Frontal cortex (tissue), 4 donors: ENCODE results near the gene PCDHA10. TPM values are rescaled to one million over a fixed set of nuclear protein-coding genes. Genes with fewer than 3 reads are reported as not detected.
A peak's percentile ranks its signal among the peaks of the same experiment; 100 is the strongest.
"Not testable (repeated sequence)": the region's sequence is repeated elsewhere in the genome, so short reads cannot be mapped to it uniquely, and the experiment has no call there.

Experiments used
- DNase-seq, 2 donors: peaks; one replicate each; pipeline ENCODE4 v3.0.0; 2012; ENCODE audit warnings: low spot score in 2 of 2
- FAIRE-seq: peaks from 2 replicates; lab custom pipeline; 2012; peaks lifted over from hg19 to GRCh38; lab: Jason Lieb, UNC
- total RNA-seq: library from RNA; depleted of rRNA; stranded (reverse); fragments of >200 nt; gene quantifications from one replicate; pipeline ENCODE4 v1.2.3, GENCODE V29; 2014
- donor health status: control.
- donor health status: control.
- donor health status: control.

The PCDHA10 gene, protein sequence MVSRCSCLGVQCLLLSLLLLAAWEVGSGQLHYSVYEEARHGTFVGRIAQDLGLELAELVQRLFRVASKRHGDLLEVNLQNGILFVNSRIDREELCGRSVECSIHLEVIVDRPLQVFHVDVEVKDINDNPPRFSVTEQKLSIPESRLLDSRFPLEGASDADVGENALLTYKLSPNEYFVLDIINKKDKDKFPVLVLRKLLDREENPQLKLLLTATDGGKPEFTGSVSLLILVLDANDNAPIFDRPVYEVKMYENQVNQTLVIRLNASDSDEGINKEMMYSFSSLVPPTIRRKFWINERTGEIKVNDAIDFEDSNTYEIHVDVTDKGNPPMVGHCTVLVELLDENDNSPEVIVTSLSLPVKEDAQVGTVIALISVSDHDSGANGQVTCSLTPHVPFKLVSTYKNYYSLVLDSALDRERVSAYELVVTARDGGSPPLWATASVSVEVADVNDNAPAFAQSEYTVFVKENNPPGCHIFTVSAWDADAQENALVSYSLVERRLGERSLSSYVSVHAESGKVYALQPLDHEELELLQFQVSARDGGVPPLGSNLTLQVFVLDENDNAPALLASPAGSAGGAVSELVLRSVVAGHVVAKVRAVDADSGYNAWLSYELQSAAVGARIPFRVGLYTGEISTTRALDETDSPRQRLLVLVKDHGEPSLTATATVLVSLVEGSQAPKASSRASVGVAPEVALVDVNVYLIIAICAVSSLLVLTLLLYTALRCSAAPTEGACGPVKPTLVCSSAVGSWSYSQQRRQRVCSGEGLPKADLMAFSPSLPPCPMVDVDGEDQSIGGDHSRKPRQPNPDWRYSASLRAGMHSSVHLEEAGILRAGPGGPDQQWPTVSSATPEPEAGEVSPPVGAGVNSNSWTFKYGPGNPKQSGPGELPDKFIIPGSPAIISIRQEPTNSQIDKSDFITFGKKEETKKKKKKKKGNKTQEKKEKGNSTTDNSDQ
- 10.6 TPM for total RNA-seq

- DNase-seq (no peak), FAIRE-seq (no peak)
Observed at GRCh38 chr5:140855772-140856674, at the start of gene PCDHA10. TSS of gene PCDHA10 (plus strand) at chr5:140855897. CDS start at chr5:140856049, 152 bp downstream.

DNA sequence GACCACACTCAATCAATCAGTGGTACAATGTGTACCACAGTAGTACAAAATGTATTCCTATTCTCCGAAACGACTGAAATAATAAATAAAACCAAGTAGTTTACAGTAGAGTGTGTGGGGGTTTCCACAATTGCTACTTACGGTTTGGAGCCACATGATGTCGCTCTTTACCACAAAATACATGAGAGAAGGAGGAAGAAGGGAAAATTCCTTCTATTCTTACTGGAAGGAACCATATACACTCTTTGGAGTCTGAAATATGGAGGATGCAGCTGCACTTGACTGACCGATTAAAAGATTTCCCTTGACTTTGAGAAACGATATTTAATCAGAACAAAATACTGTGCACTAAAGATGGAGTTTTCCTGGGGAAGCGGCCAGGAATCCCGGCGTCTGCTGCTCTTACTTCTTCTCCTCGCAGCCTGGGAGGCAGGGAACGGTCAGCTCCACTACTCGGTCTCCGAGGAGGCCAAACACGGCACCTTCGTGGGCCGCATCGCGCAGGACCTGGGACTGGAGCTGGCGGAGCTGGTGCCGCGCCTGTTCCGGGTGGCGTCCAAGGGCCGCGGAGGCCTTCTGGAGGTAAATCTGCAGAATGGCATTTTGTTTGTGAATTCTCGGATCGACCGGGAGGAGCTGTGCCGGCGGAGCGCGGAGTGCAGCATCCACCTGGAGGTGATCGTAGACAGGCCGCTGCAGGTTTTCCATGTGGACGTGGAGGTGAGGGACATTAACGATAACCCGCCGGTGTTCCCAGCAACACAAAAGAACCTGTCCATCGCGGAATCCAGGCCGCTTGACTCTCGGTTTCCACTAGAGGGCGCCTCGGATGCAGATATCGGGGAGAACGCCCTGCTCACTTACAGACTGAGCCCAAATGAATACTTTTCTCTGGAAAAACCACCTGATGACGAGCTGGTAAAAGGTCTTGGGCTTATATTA lies 48.6 kb upstream of the PCDHA10 start, which contains the start of gene PCDHA4:
Gene PCDHA4, plus strand, starts transcription at position 235 of the 942 bp plus-strand sequence.
- no peak for FAIRE-seq
- no peak for DNase-seq

DNA sequence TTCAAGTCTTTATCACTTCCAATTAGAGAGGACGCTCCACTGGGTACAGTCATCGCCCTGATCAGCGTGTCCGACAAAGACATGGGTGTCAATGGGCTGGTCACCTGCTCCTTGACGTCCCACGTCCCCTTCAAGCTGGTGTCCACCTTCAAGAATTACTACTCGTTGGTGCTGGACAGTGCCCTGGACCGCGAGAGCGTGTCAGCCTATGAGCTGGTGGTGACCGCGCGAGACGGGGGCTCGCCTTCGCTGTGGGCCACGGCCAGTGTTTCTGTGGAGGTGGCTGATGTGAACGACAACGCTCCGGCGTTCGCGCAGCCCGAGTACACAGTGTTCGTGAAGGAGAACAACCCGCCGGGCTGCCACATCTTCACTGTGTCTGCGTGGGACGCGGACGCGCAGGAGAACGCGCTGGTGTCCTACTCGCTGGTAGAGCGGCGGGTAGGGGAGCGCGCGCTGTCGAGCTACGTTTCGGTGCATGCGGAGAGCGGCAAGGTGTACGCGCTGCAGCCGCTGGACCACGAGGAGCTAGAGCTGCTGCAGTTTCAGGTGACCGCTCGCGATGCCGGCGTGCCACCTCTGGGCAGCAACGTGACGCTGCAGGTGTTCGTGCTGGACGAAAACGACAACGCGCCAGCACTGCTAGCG lies 47.3 kb upstream of the PCDHA10 start:
- not testable (repeated sequence) for DNase-seq, FAIRE-seq

- FAIRE-seq (no peak), DNase-seq (no peak)
Observed at GRCh38 chr5:140808889-140809291, 46.8 kb upstream of the PCDHA10 start.

DNA sequence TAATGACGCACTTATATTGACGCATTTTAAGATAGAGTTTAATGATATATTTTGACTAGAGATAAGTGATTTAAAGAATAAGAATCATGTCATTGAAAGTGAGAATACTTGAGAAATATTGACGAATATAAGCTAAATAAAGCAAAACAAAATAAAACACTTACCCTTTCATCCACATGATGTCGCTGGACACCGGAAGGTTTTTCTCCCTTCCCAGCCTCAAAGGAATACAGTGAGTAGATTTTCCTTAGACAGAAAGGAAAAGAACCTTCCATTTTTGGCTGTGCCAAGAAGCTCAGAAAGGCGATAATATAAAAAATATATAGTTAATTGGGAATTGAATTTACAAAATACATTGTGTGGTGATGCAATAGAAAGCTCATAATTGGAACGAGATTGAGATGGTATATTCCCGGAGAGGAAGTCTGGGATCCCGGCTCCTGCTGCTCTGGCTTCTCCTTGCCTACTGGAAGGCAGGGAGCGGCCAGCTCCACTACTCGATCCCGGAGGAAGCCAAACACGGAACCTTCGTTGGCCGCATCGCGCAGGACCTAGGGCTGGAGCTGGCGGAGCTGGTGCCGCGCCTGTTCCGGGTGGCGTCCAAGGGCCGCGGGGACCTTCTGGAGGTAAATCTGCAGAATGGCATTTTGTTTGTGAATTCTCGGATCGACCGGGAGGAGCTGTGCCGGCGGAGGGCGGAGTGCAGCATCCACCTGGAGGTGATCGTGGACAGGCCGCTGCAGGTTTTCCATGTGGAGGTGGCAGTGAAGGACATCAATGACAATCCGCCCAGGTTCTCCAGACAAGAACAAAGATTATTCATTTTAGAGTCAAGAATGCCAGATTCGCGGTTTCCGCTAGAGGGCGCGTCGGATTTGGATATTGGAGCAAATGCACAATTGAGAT lies 34.1 kb upstream of the PCDHA10 start, which contains the start of gene PCDHA5:
Gene PCDHA5, plus strand, starts transcription at position 239 of the 906 bp plus-strand sequence.
- DNase-seq (no peak), FAIRE-seq (no peak)

DNA sequence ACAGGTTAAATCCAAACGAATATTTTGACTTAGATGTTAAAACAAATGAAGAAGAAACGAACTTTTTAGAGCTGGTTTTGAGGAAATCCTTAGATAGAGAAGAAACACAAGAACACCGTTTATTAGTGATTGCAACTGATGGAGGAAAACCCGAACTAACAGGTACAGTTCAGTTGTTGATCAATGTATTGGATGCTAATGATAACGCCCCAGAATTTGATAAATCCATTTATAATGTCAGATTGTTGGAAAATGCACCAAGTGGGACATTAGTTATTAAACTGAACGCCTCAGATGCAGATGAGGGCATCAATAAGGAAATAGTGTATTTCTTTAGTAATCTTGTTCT lies 33.4 kb upstream of the PCDHA10 start:
- no peak for DNase-seq
- FAIRE-seq, result no peak

DNA sequence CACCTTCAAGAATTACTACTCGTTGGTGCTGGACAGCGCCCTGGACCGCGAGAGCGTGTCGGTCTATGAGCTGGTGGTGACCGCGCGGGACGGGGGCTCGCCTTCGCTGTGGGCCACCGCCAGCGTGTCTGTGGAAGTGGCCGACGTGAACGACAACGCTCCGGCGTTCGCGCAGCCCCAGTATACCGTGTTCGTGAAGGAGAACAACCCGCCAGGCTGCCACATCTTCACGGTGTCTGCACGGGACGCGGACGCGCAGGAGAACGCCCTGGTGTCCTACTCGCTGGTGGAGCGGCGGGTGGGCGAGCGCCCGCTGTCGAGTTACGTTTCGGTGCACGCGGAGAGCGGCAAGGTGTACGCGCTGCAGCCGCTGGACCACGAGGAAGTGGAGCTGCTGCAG lies 32.7 kb upstream of the PCDHA10 start:
- FAIRE-seq, DNase-seq: not testable (repeated sequence)

GRCh38 chr5:140823475-140823874 lies 32.2 kb upstream of the PCDHA10 start:
- FAIRE-seq, result no peak
- no peak for DNase-seq

DNA sequence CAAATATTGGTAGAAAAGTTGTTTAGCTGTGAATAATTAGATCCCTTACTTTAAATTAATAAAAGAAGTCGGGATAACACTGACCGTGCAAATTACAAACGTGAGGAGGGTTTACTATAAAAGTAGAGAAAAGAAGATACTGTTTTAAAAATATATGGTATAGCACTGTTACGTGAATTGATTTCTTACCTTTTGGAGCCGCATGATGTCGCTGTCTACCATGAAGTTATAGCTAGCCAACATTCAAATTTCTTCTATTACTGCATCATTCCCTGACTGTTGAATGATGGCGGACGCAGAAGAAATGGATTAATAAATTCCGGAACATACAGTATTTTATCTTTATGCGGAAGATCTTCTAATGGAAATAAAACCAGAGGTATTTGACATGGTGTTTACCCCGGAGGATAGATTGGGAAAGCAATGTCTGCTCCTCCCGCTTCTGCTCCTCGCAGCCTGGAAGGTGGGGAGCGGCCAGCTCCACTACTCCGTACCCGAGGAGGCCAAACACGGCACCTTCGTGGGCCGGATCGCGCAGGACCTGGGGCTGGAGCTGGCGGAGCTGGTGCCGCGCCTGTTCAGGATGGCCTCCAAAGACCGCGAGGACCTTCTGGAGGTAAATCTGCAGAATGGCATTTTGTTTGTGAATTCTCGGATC lies 27.9 kb upstream of the PCDHA10 start, which contains the start of gene PCDHA6:
Gene PCDHA6, plus strand, starts transcription at position 257 of the 658 bp plus-strand sequence. Its CDS starts 132 bp downstream, at position 389.
- DNase-seq, result no peak
- FAIRE-seq, result no peak

DNA sequence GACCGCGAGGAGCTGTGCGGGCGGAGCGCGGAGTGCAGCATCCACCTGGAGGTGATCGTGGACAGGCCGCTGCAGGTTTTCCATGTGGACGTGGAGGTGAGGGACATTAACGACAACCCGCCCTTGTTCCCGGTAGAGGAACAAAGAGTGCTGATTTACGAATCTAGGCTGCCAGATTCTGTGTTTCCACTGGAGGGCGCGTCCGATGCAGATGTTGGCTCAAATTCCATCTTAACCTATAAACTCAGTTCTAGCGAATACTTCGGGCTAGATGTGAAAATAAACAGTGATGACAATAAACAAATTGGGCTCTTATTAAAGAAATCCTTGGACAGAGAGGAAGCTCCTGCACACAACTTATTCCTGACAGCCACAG lies 27.3 kb upstream of the PCDHA10 start:
- FAIRE-seq (no peak), DNase-seq (no peak)

DNA sequence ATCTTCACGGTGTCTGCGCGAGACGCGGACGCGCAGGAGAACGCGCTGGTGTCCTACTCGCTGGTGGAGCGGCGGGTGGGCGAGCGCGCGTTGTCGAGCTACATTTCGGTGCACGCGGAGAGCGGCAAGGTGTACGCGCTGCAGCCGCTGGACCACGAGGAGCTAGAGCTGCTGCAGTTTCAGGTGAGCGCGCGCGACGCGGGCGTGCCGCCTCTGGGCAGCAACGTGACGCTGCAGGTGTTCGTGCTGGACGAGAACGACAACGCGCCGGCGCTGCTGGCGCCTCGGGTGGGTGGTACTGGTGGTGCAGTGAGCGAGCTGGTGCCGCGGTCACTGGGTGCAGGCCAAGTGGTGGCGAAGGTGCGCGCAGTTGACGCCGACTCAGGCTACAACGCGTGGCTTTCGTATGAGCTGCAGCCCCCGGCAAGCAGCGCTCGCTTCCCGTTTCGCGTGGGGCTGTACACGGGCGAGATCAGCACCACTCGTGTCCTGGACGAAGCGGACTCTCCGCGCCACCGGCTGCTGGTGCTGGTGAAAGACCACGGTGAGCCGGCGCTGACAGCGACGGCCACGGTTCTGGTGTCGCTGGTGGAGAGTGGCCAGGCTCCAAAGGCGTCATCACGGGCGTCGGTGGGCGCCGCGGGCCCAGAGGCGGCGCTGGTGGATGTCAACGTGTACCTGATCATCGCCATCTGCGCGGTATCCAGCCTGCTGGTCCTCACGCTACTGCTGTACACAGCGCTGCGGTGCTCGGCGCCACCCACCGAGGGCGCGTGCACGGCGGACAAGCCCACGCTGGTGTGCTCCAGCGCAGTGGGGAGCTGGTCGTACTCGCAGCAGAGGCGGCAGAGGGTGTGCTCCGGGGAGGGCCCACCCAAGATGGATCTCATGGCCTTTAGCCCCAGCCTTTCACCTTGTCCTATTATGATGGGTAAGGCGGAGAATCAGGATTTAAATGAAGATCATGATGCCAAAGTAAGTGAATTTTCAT lies 25.9 kb upstream of the PCDHA10 start:
- DNase-seq, FAIRE-seq: not testable (repeated sequence)

GRCh38 chr5:140833993-140834392 lies 21.7 kb upstream of the PCDHA10 start, which contains the start of gene PCDHA7:
TSS of gene PCDHA7 (plus strand) at chr5:140834269. CDS start at chr5:140834384, 115 bp downstream.
- FAIRE-seq (no peak), DNase-seq (peak in 1 of 2 donors; percentile 48)

GRCh38 chr5:140834439-140835008 lies 21.2 kb upstream of the PCDHA10 start:
- not testable (repeated sequence) for DNase-seq, FAIRE-seq

GRCh38 chr5:140835622-140836510 lies 19.8 kb upstream of the PCDHA10 start:
- FAIRE-seq (no peak), DNase-seq (no peak)
